KBM-7 (cell line): ENCODE results near the gene AK3.
"Not testable (repeated sequence)": the region's sequence is repeated elsewhere in the genome, so short reads cannot be mapped to it uniquely, and the experiment has no call there.

ENCODE experiments used
- DNase-seq: peaks from one replicate; pipeline ENCODE4 v3.0.0-alpha.2; 2015
- in situ Hi-C: fragments of 300-500 bp; cut with MboI; formaldehyde crosslinking; loops from 2 replicates; pipeline ENCODE4 v1.14.3; 2020; ENCODE audit warnings: low sequenced_read_pairs, low pct_unique_long_range_greater_than_20kb, mixed read lengths

AK3 gene

GRCh38 chr9:4740638-4741364, at the start of gene AK3:
Gene AK3, minus strand, starts transcription at chr9:4741202. Its CDS starts 115 bp downstream, at chr9:4741087.
- DNase-seq: peak; percentile 86
- in situ Hi-C loops: no loop called here

- in situ Hi-C loops: no loop called here
- DNase-seq: no peak
These were observed 47.7 kb upstream of the AK3 start for GRCh38 chr9:4788703-4789102.

DNA sequence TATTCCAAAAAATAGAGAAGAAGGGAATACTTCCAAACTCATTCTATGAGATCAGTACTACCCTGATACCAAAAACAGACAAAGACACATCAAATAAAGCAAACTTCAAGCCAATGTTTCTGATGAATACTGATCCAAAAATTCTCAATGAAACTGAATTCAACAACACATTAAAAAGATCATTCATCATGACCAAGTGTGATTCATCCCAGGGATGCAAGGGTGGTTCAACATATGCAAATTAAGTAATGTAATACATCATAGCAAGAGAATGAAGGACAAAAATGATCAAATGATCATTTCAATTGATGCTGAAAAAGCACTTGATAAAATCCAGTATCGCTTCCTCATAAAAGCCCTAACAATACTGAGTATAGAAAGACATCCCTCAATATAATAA, 46.9 kb upstream of the AK3 start:
- in situ Hi-C loops: no loop called here
- DNase-seq: no peak

DNA sequence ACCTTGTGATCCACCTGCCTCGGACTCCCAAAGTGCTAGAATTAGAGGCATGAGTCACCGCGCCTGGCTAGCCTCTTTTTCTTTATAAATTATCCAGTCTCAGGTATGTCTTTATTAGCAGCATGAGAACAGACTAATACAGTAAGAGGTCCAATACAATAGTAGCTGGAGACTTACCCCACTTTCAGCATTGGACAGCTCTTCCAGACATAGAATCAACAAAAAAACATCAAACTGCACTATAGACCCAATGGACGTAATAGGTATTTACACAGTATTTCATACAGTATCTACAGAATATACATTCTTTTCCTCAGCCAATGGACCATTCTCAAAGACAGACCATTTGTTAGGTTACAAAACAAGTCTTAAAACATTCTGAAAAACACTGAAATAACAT, 45.6 kb upstream of the AK3 start:
- in situ Hi-C loops: no loop called here
- no peak for DNase-seq

DNA sequence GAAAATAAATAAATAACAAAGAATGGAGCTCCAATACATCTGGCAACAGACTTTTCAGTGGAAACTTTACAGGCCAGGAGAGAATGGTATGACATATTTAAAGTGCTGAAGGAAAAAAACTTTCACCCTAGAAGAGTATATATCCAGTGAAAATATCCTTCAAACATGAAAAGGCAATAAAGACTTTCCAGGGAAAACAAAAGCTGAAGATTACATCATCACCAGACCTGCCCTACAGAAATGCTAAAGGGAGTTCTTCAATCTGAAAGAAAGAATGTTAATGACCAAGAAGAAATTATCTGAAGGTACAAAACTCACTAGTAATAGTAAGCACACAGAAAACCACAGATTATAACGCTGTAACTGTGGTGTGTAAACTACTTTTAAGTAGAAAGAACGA, 43.4 kb upstream of the AK3 start:
- in situ Hi-C loops: no loop called here
- DNase-seq: no peak

DNA sequence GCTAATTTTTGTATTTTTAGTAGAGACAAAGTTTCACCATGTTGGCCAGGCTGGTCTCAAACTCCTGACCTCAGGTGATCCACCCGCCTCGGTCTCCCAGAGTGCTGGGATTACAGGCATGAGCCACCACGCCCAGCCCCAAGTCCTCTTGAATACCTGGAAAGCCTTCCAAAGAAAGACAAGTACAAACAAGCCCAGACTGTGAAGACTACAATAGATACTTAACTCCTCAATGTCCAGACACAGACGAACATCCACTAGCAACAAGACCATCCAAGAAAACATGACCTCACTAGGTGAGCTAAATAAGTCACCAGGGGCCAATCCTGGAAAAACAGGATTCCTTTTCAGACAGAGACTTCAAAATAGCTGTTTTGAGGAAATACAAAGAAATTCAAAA, 42.2 kb upstream of the AK3 start:
- in situ Hi-C loops: not testable (repeated sequence)

DNA sequence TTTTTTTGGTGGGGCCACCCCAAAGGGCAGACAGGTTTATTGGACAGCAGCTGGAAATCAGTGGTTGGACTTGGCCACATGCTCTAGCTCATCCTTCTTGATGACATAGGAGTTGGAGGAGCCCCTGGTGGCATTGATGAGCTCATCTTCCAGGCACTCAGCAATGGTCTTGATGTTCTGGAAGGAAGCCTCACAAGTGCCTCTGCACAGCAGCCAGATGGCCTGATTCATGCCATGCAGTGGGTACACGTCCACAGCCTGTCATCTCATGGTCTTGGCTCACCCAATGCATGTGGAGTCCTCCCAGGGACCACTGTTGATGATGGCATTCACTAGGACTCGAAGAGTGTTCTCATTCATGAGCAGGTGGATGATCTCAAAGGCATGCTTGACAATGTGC, 40.4 kb upstream of the AK3 start:
- in situ Hi-C loops: no loop called here
- no peak for DNase-seq

More for the DNA sequence above, 42.2 kb upstream of the AK3 start:
- not testable (repeated sequence) for DNase-seq

DNA sequence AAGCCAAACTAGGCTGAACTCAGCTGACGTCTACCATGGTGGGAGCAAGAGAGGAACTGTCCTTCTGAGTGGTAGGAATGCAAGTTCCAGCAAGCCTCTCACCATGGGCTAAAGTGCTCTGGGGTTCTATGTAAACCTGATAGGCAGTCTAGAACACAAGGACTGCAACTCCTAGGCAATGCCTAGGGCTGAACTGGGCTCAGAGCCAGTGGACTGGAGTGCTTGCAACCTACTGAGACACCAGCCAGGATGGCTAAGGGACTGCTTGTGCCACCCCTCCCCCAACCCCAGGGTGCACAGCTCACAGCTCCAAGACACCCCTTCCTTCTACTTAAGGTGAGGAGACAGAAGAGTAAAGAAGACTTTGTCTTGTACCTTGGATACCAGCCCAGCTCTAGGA, 39.6 kb upstream of the AK3 start:
- no peak for DNase-seq
- in situ Hi-C loops: no loop called here

DNA sequence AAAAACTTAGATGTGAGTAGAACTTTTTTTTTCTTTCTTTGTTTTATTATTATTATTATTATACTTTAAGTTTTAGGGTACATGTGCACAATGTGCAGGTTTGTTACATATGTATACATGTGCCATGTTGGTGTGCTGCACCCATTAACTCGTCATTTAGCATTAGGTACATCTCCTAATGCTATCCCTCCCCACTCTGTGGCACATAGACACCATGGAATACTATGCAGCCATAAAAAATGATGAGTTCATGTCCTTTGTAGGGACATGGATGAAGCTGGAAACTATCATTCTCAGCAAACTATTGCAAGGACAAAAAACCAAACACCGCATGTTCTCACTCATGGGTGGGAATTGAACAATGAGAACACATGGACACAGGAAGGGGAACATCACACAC, 34.0 kb upstream of the AK3 start:
- in situ Hi-C loops: loop anchor here (25.0 kb wide), 4 partner anchors 212 to 812 kb away; partner anchors contain the start of genes INSL6, JAK2 and PLGRKT
- not testable (repeated sequence) for DNase-seq

DNA sequence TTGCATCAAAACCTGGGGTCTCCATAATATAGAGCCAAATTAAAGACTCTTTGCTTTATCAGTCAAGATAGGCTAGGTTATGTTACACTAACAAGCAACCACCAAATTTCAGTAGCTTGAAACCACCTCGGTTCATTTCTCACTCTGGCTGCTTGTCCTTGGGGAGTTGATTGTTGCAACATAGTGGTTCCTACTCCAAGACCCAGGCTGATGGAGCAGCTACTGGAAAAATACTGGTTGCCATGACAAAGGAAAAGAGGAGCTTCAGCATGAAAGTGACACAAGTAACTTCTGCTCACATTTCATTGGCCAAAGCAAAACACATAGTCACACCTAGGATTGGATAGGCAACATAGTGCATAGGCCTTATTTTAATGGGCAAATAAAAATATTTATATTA, 33.2 kb upstream of the AK3 start:
- no peak for DNase-seq
- in situ Hi-C loops: loop anchor here (25.0 kb wide), 4 partner anchors 213 to 813 kb away; partner anchors contain the start of genes INSL6, JAK2 and PLGRKT

- no peak for DNase-seq
- in situ Hi-C loops: loop anchor here (25.0 kb wide), 4 partner anchors 216 to 816 kb away; partner anchors contain the start of genes INSL6, JAK2 and PLGRKT
These were observed 30.8 kb upstream of the AK3 start for GRCh38 chr9:4771788-4772187.

DNA sequence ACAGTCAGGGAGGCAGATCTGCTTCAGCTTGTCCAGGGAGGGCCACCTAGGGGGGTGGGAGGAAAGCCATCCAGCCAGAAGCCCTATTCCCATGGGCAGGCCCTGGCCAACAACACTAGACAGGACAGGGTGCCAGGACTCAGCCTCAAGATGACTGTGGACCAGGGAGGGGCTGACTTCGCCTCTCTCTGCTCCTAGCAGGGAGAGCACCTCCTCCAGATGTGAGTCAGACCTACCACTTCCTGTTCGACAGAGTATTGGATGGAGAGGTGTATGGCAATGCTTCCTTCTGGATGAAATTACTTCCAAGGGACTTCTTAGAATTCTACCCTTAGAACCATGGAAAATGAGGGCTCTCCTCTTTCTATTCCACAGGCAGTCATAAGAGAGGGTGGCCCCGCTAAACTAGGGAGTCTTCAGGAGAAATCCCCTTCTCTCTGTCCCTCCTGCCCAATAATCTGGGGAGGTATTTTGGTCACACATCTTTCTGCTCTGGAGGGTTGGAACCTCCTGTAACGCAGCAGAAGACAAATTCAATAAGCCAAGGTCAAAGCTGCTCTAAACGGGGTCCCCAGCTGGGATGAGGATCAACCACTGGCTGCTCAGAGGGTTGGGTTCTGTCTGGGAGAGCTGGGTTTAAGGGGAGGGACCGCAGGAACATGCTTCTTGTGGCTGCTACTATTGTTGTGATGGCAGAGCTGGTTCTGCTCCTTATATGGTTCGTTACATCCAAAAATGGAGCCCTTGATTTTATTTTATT, 28.5 kb upstream of the AK3 start:
- DNase-seq: no peak
- in situ Hi-C loops: loop anchor here (25.0 kb wide), 4 partner anchors 218 to 818 kb away; partner anchors contain the start of genes INSL6, JAK2 and PLGRKT

DNA sequence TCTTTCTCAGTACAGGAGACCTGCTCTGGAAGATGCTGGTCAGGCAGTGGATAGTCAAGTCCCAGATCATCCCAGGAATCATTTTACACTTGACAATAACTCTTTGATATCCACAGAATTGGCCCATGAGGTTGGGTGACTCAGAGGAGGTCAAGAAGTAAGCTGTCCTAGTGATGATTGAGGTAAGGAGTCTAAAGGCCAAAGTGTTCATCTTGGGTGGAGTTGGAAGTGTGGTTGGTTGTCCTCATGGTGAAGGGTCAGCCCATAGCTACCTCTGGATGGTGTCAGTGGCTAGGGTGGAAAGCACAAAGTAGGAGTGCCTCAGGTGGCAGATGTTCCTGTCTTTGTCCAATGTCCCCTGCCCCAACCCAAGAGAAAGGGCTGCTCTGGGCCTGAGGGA, 27.7 kb upstream of the AK3 start:
- DNase-seq: no peak
- in situ Hi-C loops: loop anchor here (25.0 kb wide), 4 partner anchors 219 to 819 kb away; partner anchors contain the start of genes INSL6, JAK2 and PLGRKT

- in situ Hi-C loops: loop anchor here (25.0 kb wide), 4 partner anchors 223 to 823 kb away; partner anchors contain the start of genes INSL6, JAK2 and PLGRKT
- DNase-seq: no peak
These were observed 23.0 kb upstream of the AK3 start for GRCh38 chr9:4764033-4764432.

DNA sequence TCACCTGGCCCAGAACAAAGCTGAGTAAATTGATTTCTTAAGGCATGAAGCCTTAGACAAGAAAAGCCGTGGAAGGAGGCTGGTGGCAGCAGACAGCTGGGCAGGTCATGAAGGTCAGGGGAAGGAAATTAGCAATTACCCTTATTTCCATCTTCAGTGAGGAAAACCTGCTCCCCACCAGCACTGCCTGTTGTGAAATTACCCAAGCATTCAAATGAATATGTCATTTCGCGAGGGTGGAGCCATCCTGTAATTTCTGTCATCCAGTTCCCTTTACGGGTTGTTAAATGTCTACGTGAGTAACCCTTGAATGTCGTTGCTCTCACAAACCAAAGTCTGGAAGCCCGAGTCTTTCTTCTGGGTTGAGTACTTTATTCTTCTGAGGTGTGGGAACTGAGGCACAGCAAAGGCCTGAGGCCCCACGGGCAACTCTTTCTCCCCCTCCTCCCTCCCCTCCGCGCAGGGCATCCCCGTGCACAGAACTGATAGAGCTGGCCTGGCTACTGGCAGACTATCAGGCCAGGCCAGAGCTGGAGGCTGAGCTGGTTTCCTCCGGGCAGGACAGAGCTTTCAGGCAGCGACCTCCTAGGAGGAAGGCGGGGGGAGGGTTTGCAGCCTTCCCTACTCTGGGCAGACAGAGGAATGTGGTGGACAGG, 22.0 kb upstream of the AK3 start:
- DNase-seq: peak; percentile 21

GRCh38 chr9:4762108-4762885, 21.3 kb upstream of the AK3 start:
- peak; percentile 82 for DNase-seq
- in situ Hi-C loops: loop anchor here (25.0 kb wide), 4 partner anchors 225 to 825 kb away; partner anchors contain the start of genes INSL6, JAK2 and PLGRKT

More for the DNA sequence above, 22.0 kb upstream of the AK3 start:
- in situ Hi-C loops: loop anchor here (25.0 kb wide), 4 partner anchors 224 to 824 kb away; partner anchors contain the start of genes INSL6, JAK2 and PLGRKT

GRCh38 chr9:4760122-4760521, 19.1 kb upstream of the AK3 start:
- in situ Hi-C loops: loop anchor here (25.0 kb wide), 4 partner anchors 227 to 827 kb away; partner anchors contain the start of genes INSL6, JAK2 and PLGRKT
- DNase-seq: peak; percentile 32

DNA sequence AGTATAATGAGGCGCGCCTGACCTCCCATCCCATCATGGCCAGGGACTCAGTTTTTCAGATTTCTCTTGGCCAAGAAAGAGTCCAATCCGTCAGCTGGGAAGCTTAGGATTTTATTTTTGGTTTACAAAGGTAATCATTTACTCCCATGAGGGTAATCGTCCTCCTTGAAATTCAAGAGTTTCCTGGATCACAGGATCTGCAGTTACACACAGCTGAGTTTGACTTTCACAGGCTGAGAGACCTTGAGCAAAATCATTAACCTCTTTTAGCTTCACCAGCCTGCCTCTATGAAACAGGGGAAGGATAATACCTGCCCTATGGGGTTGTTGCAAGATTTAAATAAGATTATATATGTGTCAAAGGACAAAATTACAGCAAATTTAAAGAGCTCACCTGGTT, 15.4 kb upstream of the AK3 start:
- in situ Hi-C loops: loop anchor here (25.0 kb wide), 4 partner anchors 231 to 831 kb away; partner anchors contain the start of genes INSL6, JAK2 and PLGRKT
- no peak for DNase-seq
